Middle frontal gyrus (tissue), 1 donor: Measurements from ENCODE around the gene OR6J1.
A peak's percentile ranks its signal among the peaks of the same experiment; 100 is the strongest.
"Not testable (repeated sequence)": the region's sequence is repeated elsewhere in the genome, so short reads cannot be mapped to it uniquely, and the experiment has no call there.

Experiments used
- DNase-seq: peaks from one replicate; pipeline ENCODE4 v3.0.0-alpha.2; 2015; ENCODE audit warnings: low spot score; ENCODE audit errors: extremely low spot score

OR6J1 gene

DNA sequence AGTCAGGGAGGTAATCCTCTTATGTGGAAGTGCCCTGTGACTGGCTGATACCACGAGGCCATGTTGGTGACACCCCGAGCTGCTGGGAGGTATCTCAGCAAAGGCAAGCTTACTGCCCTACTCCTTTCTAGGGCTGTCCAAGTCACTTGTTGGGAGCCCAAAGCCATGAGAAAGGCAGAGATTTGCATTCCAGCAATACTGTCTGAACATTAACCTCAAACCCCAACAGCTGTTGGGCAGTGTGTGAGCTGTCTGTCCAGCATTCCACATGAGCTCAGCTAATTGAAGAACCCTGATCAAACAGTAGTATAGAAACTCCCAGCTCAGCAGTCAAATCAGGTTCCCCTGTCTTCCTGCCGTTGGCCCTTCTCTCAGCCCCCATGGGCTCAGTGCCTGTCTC, 36.9 kb downstream of the OR6J1 start:
- DNase-seq, result no peak

GRCh38 chr14:22606380-22606779, 37.8 kb downstream of the OR6J1 start:
- no peak for DNase-seq

DNA sequence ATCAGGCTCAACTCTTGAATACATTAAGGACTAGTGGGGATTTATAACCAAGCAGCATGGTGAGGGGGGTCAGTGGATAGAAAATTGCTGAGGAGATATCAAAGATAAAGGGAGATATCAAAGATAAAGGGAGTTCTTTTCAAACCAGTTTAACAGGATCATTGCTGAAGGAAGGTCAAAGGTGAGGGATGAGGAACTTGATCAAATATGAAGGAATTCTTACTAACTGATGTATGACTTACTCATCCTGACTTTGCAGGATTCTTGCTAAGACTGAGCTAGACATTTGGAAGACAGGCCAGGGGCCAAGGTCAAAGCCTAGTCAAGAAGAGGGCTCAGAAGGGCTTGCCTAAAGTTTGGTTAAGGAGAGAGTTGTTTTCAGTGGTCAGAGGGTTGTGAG, 41.3 kb downstream of the OR6J1 start:
- DNase-seq, result no peak

DNA sequence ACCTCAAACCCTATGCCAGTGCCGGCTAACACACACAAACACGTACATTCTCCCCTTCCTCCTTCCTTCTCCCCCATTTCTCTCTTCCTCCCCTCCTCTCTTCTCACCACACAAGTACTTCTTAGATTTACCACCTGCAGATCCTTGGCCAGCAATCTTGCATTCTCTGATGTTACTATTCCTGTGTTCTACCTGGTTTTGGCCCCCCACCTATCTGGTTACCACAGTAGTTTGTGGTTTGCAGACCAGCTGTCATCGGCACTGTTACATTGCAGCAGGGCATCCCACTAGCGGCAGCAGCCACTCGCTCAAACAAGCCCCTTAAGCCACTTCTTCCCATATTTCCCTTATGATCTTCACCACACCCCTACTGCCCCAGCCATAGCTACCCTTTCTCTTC, 42.2 kb downstream of the OR6J1 start:
- DNase-seq, result no peak

DNA sequence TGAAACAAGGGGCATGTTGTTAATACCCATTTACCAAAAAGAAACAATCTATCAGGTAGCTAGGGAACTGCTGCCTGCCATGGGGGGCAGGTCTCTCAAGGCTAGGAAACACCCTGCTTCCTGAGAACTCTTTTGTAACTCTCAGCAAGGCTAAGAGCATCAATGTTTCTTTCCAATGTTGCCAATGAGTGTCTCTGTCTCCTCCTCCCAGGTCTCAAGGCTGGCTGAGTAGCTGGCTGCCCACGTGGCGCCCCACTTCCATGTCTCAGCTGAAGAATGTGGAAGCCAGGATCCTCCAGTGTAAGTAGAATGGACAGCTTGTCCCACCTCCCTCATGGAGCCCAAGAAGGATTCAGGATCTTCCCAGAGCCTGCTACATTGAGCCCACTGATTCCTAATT, 42.7 kb downstream of the OR6J1 start:
- no peak for DNase-seq

DNA sequence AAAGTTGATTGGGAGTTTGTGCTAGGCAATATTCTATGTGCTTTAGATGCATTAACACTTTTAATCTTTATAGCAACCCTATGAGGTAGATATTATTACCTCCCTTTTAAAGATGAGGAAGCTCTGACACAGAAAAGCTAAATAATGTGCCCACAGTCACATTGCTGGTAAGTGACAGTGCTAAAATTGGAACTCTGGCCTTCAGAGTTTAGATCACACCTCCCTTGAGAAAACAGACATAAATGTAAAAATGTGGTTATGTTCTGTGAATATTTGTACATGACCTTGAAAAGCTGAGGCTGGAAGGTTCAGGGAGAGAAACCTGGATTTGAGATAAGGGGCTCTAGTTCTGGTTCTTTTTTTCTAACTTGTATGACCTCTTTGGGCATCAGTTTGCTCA, 44.1 kb downstream of the OR6J1 start:
- DNase-seq, result no peak

DNA sequence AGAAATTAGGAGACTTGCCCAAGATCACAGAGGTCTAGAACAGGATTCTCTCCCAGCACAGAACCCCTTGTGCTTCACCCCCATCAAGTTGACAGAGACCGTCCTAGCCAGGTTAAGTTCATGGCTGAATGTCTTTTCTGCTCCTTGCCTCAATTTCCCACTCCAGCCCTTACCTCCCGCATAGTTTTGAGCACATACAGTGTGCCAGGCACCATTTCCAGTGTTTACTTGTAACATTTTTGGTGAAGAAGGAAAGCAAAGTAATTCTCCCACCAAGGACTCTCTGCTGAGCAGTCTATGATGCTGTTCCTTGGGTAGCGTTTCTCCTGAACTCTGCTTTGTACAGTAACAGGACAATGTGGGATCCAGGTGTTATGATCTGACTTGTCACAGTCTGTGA, 44.8 kb downstream of the OR6J1 start:
- DNase-seq, result no peak

- no peak for DNase-seq
These were observed 45.3 kb downstream of the OR6J1 start for GRCh38 chr14:22598896-22599244.

GRCh38 chr14:22598099-22598895, 45.9 kb downstream of the OR6J1 start, which contains the start of gene ABHD4:
Gene ABHD4 (plus strand): TSS chr14:22598300. CDS start chr14:22598307, 7 bp downstream.
- DNase-seq, result peak; percentile 42

DNA sequence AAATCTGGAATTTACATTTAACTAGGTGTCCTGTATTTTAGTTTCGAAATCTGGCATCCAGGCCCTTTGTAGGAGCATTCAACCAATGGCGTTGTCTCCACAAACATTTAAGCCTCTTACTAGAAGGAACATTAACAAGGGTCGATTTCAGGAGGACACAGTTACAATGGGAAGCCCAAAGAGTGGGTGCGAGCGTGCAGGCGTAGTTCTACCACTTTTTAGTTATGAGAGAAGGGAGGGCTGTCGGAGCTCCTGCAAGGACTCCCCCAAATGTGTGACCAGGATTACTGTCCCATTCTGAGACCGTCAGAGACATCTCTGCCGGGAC, 46.4 kb downstream of the OR6J1 start:
- DNase-seq, result no peak

DNA sequence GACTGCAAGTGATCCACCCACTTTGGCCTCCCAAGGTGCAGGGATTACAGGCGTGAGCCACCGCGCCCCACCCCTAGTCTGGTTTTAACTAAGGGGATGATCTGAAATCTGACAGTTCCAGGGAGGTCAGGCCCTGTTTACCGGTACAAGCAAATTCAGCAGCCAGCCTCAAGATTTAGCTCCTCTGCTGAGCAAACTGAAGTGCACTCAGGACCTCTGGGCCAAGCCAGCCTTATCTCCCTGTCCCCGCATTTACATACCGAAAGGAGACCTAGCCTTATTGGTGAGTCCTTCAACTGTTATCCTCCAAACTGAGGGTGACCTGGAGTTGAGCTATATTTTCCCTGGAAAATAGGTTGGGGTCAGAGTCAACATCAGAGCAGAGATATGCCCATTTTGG, 46.9 kb downstream of the OR6J1 start:
- DNase-seq, result no peak

DNA sequence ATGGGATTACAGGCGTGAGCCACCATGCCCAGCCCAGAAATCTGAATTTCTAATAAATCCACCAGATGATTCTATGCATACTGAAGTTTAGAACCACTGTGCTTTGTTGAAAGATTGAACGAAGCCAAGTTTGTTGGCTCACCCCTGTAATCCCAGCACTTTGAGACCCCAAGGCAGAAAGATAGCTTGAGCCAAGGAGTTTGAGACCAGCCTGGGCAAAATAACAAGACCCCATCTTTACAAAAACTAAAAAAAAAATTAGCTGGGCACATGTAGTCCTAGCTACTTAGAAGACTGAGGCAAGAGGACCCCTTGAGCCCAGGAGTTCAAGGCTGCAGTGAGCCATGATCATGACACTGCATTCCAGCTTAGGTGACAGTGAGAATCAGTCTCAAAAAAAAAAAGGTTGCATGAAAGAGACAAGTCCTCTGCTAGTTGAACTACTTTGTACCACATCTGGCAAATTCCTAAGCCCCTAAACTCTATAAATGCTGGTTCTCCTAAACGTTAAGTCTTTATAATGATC, 47.7 kb downstream of the OR6J1 start:
- no peak for DNase-seq

- no peak for DNase-seq
These were observed 49.9 kb downstream of the OR6J1 start for GRCh38 chr14:22594156-22594716.

- no peak for DNase-seq
These were observed 50.6 kb downstream of the OR6J1 start for GRCh38 chr14:22593601-22594000.

DNA sequence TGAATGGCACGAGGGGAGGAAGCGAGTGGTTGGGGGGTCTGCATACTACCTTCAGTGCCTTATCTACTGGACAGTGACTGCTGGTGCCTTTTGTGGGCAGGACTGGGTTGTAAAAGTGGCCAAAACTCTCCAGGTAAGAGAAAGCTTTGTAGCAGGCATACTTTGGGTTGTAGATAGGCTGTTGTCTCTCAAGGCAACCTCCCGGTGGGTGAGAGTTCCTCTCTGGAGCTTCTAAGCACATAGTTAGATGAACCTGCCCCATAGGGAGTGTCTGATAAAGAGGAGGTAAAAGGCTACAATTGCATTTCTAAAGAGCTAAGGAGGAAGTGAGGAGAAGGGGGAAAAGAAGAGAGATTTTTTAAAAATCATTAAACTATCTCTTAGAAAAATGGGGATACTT, 51.0 kb downstream of the OR6J1 start:
- no peak for DNase-seq

GRCh38 chr14:22589096-22589839, 54.9 kb downstream of the OR6J1 start, which contains the start of gene DAD1:
Gene DAD1 (minus strand): TSS chr14:22589224. CDS start chr14:22589157, 67 bp downstream.
- DNase-seq, result peak; percentile 98

GRCh38 chr14:22588526-22589095, 55.5 kb downstream of the OR6J1 start:
- DNase-seq, result no peak

- not testable (repeated sequence) for DNase-seq
These were observed 56.3 kb downstream of the OR6J1 start for GRCh38 chr14:22587677-22588422.

DNA sequence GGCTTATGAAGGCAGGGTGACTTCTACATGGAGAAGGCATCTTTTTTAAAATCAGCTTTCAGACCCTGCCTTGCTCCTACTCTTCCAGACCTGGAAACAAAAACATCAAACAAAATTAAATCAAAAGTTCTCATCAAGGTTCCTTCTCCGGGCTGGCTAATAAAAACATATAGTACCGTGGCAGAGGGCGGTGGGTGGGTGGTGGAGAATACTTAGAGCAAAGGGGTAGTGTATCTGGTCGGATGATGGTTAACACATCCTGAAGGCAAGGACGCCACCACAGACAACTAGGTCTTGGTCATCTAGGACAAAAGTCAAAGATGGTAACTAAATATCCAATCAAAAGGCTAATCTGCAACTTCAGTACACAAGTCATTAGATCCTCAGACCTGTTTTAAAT, 56.9 kb downstream of the OR6J1 start:
- DNase-seq, result no peak

- DNase-seq, result no peak
These were observed 60.2 kb downstream of the OR6J1 start for GRCh38 chr14:22583994-22584393.
